Measurements from ENCODE around the gene DNAJC5G. TPM values are rescaled to one million over a fixed set of nuclear protein-coding genes. Genes with fewer than 3 reads are reported as not detected.

DNAJC5G gene
- total RNA-seq, result 1 to 10 TPM in 2 of 4 donors, under 1 TPM in 1, not detected in 1; 0.33 to 2.1 (median 1.1) TPM

- DNase-seq, result peak in 1 of 2 donors; percentile 46
Observed at GRCh38 chr2:27275211-27276150, at the start of gene DNAJC5G. Gene DNAJC5G, plus strand, starts transcription at chr2:27275433. Its CDS starts 1,296 bp downstream, at chr2:27276729.

GRCh38 chr2:27225526-27225925, 49.7 kb upstream of the DNAJC5G start:
- intact Hi-C loops (cut with DNase I), result no loop called here
- no peaks in the 10 kb centered on the region for H3K4me1 ChIP-seq
- H3K9me3 ChIP-seq, result no peaks in the 10 kb centered on the region
- 92 to 95% methylated on average over 9 of the region's 9 CpGs for WGBS, 2 donors
- H3K36me3 ChIP-seq, result peaks cover 43 to 55% of the 10 kb centered on the region in 2 donors
- no peak for DNase-seq
- H3K27ac ChIP-seq, result no peak overlapping the region
- no peak overlapping the region for H3K4me3 ChIP-seq (replicated peaks in 1 of 3)
- TF ChIP-seq CTCF (IDR thresholded peaks at IDR 0.05) (no peak), POLR2A (IDR thresholded peaks at IDR 0.05) (no peak)
- H3K27me3 ChIP-seq, result no peaks in the 10 kb centered on the region

More at GRCh38 chr2:27275211-27276150, at the start of gene DNAJC5G:
- no peaks in the 10 kb centered on the region for H3K9me3 ChIP-seq
- intact Hi-C loops (cut with DNase I), result loop anchor here (5.0 kb wide), 1 partner anchor 178 kb away; no protein-coding TSS in a partner anchor
- no peak within 1 kb of the TSS for H3K4me3 ChIP-seq (replicated peaks in 1 of 3)
- no peaks in the 10 kb centered on the region for H3K36me3 ChIP-seq
- no peak for TF ChIP-seq POLR2A (IDR thresholded peaks at IDR 0.05)
- no peak for TF ChIP-seq CTCF (IDR thresholded peaks at IDR 0.05)
- H3K4me1 ChIP-seq, result peaks cover 0 to 8% of the 10 kb centered on the region in 2 donors
- 71 to 73% methylated on average over 34 to 39 of the region's 39 CpGs for WGBS, 2 donors
- no peak within 1 kb of the TSS for H3K27ac ChIP-seq
- no peaks in the 10 kb centered on the region for H3K27me3 ChIP-seq

- DNase-seq, result no peak
- 91 to 93% methylated on average over 2 of the region's 2 CpGs for WGBS, 2 donors
- intact Hi-C loops (cut with DNase I), result no loop called here
- Histone ChIP-seq H3K4me1 (no peaks in the 10 kb centered on the region), H3K27me3 (no peaks in the 10 kb centered on the region), H3K9me3 (no peaks in the 10 kb centered on the region), H3K4me3 (replicated peaks in 1 of 3) (no peak overlapping the region), H3K27ac (no peak overlapping the region), H3K36me3 (peaks cover 58 to 68% of the 10 kb centered on the region in 2 donors)
- TF ChIP-seq POLR2A (IDR thresholded peaks at IDR 0.05), result no peak
- no peak for TF ChIP-seq CTCF (IDR thresholded peaks at IDR 0.05)
Observed at GRCh38 chr2:27227501-27227900, 47.7 kb upstream of the DNAJC5G start.

- no peaks in the 10 kb centered on the region for H3K27me3 ChIP-seq
- H3K27ac ChIP-seq, result no peak overlapping the region
- TF ChIP-seq CTCF (IDR thresholded peaks at IDR 0.05), result no peak
- TF ChIP-seq POLR2A (IDR thresholded peaks at IDR 0.05), result no peak
- no peak overlapping the region for H3K4me3 ChIP-seq (replicated peaks in 1 of 3)
- no peak for DNase-seq
- 94% methylated on average over 13 of the region's 13 CpGs for WGBS, 2 donors
- H3K4me1 ChIP-seq, result no peaks in the 10 kb centered on the region
- no peaks in the 10 kb centered on the region for H3K9me3 ChIP-seq
- peaks cover 66 to 68% of the 10 kb centered on the region in 2 donors for H3K36me3 ChIP-seq
- intact Hi-C loops (cut with DNase I), result no loop called here
Observed at GRCh38 chr2:27231921-27232320, 43.3 kb upstream of the DNAJC5G start.

- 92% methylated on average over 12 to 13 of the region's 14 CpGs for WGBS, 2 donors
- Histone ChIP-seq H3K27me3 (no peaks in the 10 kb centered on the region), H3K36me3 (peaks cover 73 to 78% of the 10 kb centered on the region in 2 donors), H3K4me1 (no peaks in the 10 kb centered on the region), H3K27ac (no peak overlapping the region), H3K4me3 (replicated peaks in 1 of 3) (no peak overlapping the region), H3K9me3 (no peaks in the 10 kb centered on the region)
- intact Hi-C loops (cut with DNase I), result no loop called here
- no peak for DNase-seq
- TF ChIP-seq POLR2A (IDR thresholded peaks at IDR 0.05) (no peak), CTCF (IDR thresholded peaks at IDR 0.05) (no peak)
Observed at GRCh38 chr2:27233341-27233740, 41.9 kb upstream of the DNAJC5G start.

Data from thyroid gland (tissue), 4 donors.